Keratinocyte (primary cell): ENCODE measurements around the gene BOC. TPM values are rescaled to one million over a fixed set of nuclear protein-coding genes. Genes with fewer than 3 reads are reported as not detected.

Experiments
- DNase-seq: peaks from one replicate; pipeline ENCODE4 v3.0.0-alpha.2; 2011; ENCODE audit warnings: low read depth, missing footprints, low spot score
- FAIRE-seq: peaks from 2 replicates; lab custom pipeline; 2011; peaks lifted over from hg19 to GRCh38; lab: Jason Lieb, UNC
- H2AFZ ChIP-seq: 2 replicates; pipeline ENCODE4 v1.6.0; 2012; ENCODE audit warnings: low read length, control low read depth, inconsistent platforms; ENCODE audit not compliant: control insufficient read depth
- H3K27ac ChIP-seq: 2 replicates; pipeline ENCODE4 v1.5.1; 2011; ENCODE audit warnings: low read length; ENCODE audit not compliant: control insufficient read depth, insufficient read depth
- H3K27me3 ChIP-seq: 3 replicates; pipeline ENCODE4 v1.6.0; 2011; ENCODE audit warnings: low read length; ENCODE audit not compliant: control insufficient read depth, insufficient read depth; ENCODE audit errors: extremely low read depth
- H3K36me3 ChIP-seq, 2 experiments: 2 replicates in 1 of 2; 3 replicates in 1 of 2; pipeline ENCODE4 v1.5.1; 2011; ENCODE audit warnings: low read length in 2 of 2, mild to moderate bottlenecking in 1 of 2; ENCODE audit not compliant: control insufficient read depth in 2 of 2, insufficient read depth in 2 of 2; ENCODE audit errors: extremely low read depth in 1 of 2
- H3K4me1 ChIP-seq: 3 replicates; pipeline ENCODE4 v1.5.1; 2011; ENCODE audit warnings: low read length; ENCODE audit not compliant: control insufficient read depth, insufficient read depth; ENCODE audit errors: extremely low read depth
- H3K4me2 ChIP-seq: 3 replicates; pipeline ENCODE4 v1.6.0; 2011; ENCODE audit warnings: low read depth, low read length; ENCODE audit not compliant: control insufficient read depth, insufficient read depth; ENCODE audit errors: extremely low read depth
- H3K4me3 ChIP-seq, 3 experiments: fragments of 200-600 bp in 1 of 3; sonication (generic) in 1 of 3; 2 replicates in 2 of 3; 3 replicates in 1 of 3; pipeline ENCODE4 v1.5.1; 2011 to 2016; ENCODE audit warnings: low read length in 3 of 3, mild to moderate bottlenecking in 3 of 3, control low read depth in 2 of 3, inconsistent platforms in 1 of 3, low read depth in 1 of 3, mixed read lengths in 1 of 3, mixed run types in 1 of 3, moderate library complexity in 1 of 3; ENCODE audit not compliant: control insufficient read depth in 2 of 3, insufficient read depth in 2 of 3; ENCODE audit errors: extremely low read depth in 1 of 3
- H3K79me2 ChIP-seq: 2 replicates; pipeline ENCODE4 v1.6.0; 2012; ENCODE audit warnings: low read length; ENCODE audit not compliant: control insufficient read depth, insufficient read depth
- H3K9ac ChIP-seq: 3 replicates; pipeline ENCODE4 v1.6.0; 2011; ENCODE audit warnings: low read length; ENCODE audit not compliant: control insufficient read depth, insufficient read depth; ENCODE audit errors: extremely low read depth
- H3K9me1 ChIP-seq: 3 replicates; pipeline ENCODE4 v1.6.0; 2011; ENCODE audit warnings: low read length; ENCODE audit not compliant: control insufficient read depth, insufficient read depth; ENCODE audit errors: extremely low read depth
- H3K9me3 ChIP-seq: 2 replicates; pipeline ENCODE4 v1.5.1; 2012; ENCODE audit warnings: low read depth, low read length; ENCODE audit not compliant: control insufficient read depth
- H4K20me1 ChIP-seq: 3 replicates; pipeline ENCODE4 v1.6.0; 2011; ENCODE audit warnings: low read length; ENCODE audit not compliant: control insufficient read depth, insufficient read depth; ENCODE audit errors: extremely low read depth
- CTCF ChIP-seq, 3 experiments: IDR thresholded peaks in 1 of 3; conservative IDR thresholded peaks in 1 of 3; optimal IDR thresholded peaks in 1 of 3; 2 replicates in 2 of 3; 3 replicates in 1 of 3; pipeline versions ENCODE3 to v1.5.1; 2011; ENCODE audit warnings: low read length in 3 of 3, mild to moderate bottlenecking in 3 of 3, moderate library complexity in 2 of 3, control low read depth in 1 of 3, inconsistent platforms in 1 of 3; ENCODE audit not compliant: insufficient read depth in 2 of 3; ENCODE audit errors: extremely low read depth in 1 of 3
- EZH2 ChIP-seq: IDR thresholded peaks from one replicate; pipeline ENCODE4 v1.6.1; 2012; ENCODE audit warnings: inconsistent platforms, mild to moderate bottlenecking, low read length, moderate library complexity
- dilution Hi-C: fragments of 300-500 bp; cut with MboI; formaldehyde crosslinking; loops from one replicate; pipeline ENCODE4 v1.7.0; 2020; ENCODE audit warnings: low sequenced_read_pairs; ENCODE audit not compliant: extremely low pct_ligation_motif_present
- polyA plus RNA-seq, 5 experiments: library from polyadenylated mRNA; depleted of rRNA in 3 of 5; stranded (reverse) in 3 of 5; stranded (forward) in 1 of 5; unstranded in 1 of 5; fragments of >200 nt; gene quantifications; 1 replicate in 1 of 5; 2 replicates in 3 of 5; 3 replicates in 1 of 5; pipeline versions ENCODE4 v1.2.1 to v1.2.3, GENCODE V29; 2011 to 2012; ENCODE audit warnings: missing spikeins in 2 of 5, low read depth in 1 of 5, low replicate concordance in 1 of 5

Gene BOC
- polyA plus RNA-seq, 1 donor (not counting 4 experiments of a cell fraction or from before 2014, with no cell fraction given), result 11.2 TPM

GRCh38 chr3:113297841-113298240 lies 86.5 kb downstream of the BOC start:
- no peak overlapping the region for H3K4me3 ChIP-seq
- H3K9ac ChIP-seq, result no peak overlapping the region
- FAIRE-seq (no peak), DNase-seq (no peak)
- H4K20me1 ChIP-seq, result no peaks in the 10 kb centered on the region
- no peaks in the 10 kb centered on the region for H3K36me3 ChIP-seq
- H3K9me1 ChIP-seq, result no peaks in the 10 kb centered on the region
- no peaks in the 10 kb centered on the region for H3K9me3 ChIP-seq
- H3K4me1 ChIP-seq, result no peaks in the 10 kb centered on the region
- no peak overlapping the region for H3K27ac ChIP-seq
- H3K4me2 ChIP-seq, result no peak overlapping the region
- H2AFZ ChIP-seq, result no peak overlapping the region
- no peaks in the 10 kb centered on the region for H3K27me3 ChIP-seq
- dilution Hi-C loops, result no loop called here
- no peaks in the 10 kb centered on the region for H3K79me2 ChIP-seq
- no peak for TF ChIP-seq CTCF (optimal IDR thresholded peaks at IDR 0.05 in 1 of 3, IDR thresholded peaks at IDR 0.05 in 1 of 3, conservative IDR thresholded peaks at IDR 0.05 in 1 of 3; ENCODE audit: extremely low read depth in 1 of 3, insufficient read depth in 2 of 3, low read length in 3 of 3)
- no peak for TF ChIP-seq EZH2

DNA sequence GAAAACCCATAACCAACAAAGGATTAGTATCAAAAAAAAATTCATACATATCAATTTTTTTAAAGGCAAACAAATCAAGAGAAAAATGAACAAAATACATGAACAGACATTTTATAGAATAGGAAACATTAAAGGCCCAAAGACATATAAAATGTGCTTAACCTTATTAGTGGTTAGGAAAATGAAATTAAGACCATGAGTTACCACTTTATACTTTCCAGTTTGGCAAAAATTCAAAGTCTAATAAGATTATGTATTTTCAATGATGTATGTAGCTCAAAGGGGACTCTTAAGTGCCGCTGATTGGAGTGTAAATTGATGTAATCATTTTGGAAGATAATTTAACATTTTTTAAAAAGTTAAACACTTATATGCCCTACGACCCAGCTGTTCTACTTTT lies 89.2 kb downstream of the BOC start:
- H3K4me3 ChIP-seq, result no peak overlapping the region
- H3K79me2 ChIP-seq, result no peaks in the 10 kb centered on the region
- no peak overlapping the region for H2AFZ ChIP-seq
- TF ChIP-seq EZH2 (no peak), CTCF (optimal IDR thresholded peaks at IDR 0.05 in 1 of 3, IDR thresholded peaks at IDR 0.05 in 1 of 3, conservative IDR thresholded peaks at IDR 0.05 in 1 of 3; ENCODE audit: extremely low read depth in 1 of 3, insufficient read depth in 2 of 3, low read length in 3 of 3) (no peak)
- H3K4me2 ChIP-seq, result no peak overlapping the region
- H3K4me1 ChIP-seq, result no peaks in the 10 kb centered on the region
- no peak for FAIRE-seq
- dilution Hi-C loops, result no loop called here
- H3K9me3 ChIP-seq, result no peaks in the 10 kb centered on the region
- H3K27me3 ChIP-seq, result no peaks in the 10 kb centered on the region
- H3K36me3 ChIP-seq, result no peaks in the 10 kb centered on the region
- no peak for DNase-seq
- no peak overlapping the region for H3K9ac ChIP-seq
- H3K27ac ChIP-seq, result no peak overlapping the region
- no peaks in the 10 kb centered on the region for H4K20me1 ChIP-seq
- H3K9me1 ChIP-seq, result no peaks in the 10 kb centered on the region
